ENCODE results near the gene EFNA5. TPM values are rescaled to one million over a fixed set of nuclear protein-coding genes. Genes with fewer than 3 reads are reported as not detected.
A peak's percentile ranks its signal among the peaks of the same experiment; 100 is the strongest.

EFNA5 gene
- polyA plus RNA-seq, 3 donors, result 24.7 to 26.4 (median 24.7) TPM

DNA sequence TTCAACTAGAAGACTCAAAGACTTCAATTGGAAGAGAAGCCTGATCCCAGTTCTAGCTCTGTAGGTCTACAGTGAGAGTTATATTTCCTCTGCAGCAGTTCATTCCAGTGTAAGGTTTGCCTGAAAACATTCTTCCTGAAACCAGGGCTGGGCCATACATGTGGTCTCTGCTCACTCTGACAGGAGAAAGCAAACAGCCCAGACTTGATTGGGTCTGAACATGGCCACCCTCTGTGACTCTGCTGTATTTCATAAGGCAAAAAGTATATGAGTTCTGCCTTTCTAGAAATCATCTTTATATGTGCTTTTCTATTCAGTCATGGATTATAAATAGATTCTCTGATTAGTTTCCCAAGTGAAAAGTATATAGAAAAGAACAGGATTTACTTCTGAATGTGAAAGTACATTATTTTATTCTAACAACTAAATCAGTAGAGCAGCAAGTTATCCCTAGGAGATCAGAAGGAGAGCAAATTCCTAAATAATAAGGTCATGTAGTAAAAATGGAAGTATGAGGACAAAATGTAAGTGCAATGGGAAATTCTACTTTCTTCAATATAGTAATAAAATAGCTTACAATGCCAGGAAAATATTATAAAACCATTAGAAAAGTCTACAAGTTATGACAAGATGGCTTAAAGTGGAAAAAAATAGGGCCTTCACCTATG, 144.3 kb downstream of the EFNA5 start:
- no peak for DNase-seq

DNA sequence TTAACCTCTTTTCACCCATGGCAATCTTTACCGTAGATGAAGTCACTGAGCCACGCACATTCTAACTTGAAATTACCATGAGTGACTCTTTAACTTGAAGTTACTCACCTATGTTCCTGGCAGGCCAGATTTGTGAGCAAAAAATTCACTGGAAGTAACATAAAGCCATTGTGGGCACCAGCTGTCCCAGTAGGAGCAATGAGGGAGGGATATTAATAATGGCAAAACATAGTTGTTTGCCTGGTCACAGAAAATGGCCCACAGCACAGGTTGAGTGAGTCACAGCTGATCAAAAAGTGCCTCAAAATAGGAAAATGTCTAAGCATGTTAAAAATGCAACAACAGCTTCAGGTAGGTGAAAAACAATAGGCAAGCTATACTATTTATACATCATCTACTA, 146.6 kb downstream of the EFNA5 start:
- DNase-seq, result no peak

DNA sequence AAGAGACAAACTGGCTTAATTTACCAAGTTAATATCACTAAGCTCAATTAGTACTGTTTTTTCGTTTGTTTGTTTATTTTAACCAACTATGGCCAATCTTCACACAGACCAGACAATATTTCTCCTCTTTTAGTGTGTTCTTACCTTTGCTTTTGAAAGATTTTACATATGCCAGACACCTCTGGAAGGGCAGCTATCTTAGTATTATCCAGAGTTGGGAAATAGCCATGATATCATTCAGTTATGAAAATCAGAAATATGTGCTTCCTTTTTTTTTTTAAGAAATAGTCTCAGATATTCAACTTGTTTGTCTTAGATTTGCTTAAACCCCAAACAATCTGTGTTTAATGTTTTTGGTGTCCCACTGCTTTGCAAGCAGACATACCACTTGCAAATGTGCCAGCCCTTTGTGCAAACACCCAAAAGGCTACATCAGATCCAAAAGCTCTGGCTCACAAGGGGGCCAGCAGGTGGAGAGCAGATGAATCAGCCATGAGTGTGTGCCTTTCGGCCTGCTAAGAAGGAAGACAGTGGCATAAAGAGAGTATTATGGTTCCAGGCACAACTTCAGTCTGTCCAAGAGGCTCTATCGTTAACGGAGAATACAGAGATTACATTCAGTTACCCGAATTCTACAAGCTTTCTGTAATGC, 147.6 kb downstream of the EFNA5 start:
- DNase-seq, result no peak

DNA sequence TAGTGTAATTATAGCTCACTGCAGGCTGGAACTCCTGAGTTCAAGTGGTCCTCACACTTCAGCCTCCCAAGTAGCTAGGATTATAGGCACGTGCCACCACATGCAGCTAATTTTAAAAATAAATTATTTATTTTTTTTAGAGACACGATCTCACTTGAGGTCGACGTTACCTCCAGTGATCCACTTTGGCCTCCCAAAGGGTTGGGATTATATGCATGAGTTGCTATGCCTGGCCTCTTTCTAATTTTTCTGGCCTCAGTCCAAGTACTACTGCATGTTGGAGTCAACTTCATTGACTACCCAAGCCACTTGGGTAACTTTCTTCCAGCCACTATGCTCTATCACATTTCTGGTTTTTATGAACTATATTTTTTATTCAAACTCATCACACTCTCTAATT, 148.3 kb downstream of the EFNA5 start:
- no peak for DNase-seq

DNA sequence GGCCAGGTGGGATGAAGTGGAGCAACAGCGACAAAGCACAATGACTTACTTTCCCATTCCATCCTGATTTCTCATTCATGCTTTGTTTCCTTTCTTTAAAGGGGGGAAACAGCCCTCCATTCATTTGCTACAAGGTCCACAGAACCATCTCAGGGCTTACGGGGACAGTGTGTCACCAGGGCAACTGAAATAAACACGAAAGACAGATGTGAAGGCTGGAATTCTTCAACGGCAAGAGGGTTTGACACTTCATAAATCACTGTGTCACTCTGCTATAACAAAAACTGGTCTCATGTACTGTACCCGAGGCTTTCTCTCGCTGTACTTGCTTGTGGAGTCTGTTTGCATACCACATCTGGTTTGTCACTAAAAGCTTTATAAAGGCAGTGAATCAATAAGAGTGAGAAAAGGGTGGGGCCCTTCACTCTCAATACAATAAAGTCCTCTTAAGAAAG, 150.8 kb downstream of the EFNA5 start:
- DNase-seq, result peak; percentile 77

DNA sequence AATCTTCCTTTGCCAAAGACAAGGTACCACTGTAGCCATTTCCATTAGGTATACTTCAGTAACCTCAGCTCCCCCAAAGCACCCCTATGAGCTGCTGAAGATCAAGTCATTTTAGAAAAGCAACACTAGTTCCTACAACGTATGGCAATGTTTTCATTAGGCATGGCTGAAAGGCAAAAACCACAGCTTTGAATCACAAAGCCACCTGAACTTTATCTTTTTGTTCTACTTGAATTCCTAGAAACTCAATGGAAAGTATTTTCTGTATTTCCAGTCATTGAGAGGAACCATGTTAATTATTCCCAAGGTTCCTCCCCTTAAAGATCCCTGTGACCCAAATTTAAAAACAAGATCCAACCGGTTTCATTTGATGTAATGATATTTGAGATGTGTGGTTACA, 152.1 kb downstream of the EFNA5 start:
- DNase-seq, result no peak

DNA sequence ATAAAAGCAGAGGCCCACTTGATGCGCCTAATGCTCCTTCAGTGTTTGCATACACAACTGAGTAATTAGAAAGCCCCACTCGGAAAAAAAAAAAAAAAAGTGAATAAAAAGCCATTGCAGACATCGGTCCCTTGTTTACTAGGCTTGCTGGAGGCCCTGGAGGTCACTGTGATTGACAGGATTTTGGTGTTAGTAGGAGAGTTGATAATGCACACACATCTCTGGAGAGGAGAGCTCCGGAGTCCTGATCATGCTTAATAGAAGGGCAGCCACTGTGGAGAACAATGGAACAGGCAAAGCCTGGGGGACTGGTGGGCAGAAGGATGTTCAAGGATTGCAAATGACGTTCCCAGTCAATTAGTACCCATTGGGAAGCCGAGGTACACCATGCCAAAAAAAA, 152.5 kb downstream of the EFNA5 start:
- DNase-seq, result no peak

DNA sequence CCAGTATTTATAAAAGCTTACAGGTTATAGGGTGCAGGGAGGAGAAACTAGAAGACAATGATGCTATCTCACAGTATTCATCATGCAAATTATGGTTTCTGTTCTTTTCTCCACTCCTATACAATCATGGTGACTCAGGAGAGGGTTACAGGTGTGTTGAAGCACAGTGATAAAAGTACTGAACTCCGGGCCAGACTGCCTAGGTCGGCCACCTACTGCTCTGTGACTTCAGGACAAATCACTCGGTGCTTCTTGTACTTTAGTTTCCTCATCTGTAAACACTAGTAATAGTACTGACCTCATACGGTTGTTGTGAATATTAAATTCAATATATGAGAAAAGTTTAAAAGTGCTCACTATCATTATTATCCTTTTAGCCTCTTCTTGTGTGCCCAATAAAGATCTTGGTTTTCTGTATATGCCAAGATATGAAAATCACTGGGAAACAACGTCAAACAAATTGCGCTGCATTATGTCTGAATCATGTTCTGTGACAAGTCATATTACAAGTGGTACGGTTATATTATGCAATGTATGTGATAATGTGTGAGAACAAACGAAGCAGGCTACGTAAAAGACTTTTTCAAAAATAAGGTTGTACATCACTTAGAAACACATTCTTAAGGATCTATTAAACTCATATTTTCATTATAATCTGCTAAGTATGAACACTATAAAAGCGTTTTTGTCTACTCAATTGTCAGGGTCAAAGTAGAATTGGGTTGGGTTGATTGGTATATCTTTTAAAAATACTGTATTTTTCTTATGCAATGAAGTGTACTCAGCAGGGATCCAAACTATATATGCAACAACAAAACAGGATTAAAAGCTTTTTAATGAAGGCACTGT, 153.3 kb downstream of the EFNA5 start:
- no peak for DNase-seq

DNA sequence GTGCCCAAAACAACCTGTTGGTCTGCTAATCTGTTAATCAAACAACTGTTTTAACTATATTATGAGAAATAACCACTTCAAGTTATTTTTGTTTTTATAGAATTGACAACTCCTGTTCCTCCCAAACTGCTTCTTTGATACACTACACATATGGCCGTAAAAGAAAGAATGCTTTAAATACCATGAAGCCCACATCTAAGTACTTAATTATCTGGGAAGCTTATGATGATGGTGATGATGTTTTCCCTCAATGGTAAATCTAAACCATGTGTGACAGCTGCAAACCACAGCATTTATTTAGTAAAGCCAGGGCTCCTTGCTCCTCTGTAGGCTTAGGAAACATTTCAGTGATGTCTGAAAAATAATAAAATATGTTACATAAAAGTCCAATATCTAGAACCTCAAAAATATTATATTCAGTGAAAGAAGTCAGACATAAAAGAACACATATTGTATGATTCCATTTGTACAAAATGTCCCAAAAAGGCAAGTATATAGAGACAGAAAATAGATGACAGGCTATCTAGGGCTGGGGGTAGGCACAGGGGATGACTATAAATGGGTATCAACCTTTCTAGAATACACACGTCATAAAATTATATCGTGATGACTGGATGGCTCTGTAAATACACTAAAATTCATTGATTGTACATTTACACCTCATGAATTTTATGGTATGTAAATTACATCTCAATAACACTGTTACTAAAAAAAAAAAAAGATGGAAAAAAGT, 154.1 kb downstream of the EFNA5 start:
- DNase-seq, result no peak

DNA sequence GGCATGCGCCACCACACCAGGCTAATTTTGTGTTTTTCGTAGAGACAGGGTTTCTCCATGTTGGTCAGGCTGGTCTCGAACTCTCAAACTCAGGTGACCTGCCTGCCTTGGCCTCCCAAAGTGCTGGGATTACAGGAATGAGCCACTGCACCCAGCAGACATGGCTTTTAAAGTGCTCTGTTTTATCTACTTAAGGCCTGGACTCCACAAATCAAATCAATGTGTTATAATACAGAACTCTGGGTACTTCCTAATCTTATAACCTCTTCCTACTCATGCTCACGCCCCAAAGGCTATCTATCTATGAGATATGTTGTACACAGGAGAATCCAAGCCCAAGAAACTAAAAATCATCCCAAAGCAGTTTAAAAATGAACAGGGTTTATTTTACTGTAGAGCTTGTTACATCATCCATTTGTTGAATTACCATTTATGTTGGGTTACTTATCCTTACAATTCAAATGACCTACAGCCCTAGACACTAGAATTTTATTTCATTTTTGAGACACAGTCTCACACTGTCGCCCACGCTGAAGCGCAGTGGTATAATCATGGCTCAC, 155.1 kb downstream of the EFNA5 start:
- no peak for DNase-seq

DNA sequence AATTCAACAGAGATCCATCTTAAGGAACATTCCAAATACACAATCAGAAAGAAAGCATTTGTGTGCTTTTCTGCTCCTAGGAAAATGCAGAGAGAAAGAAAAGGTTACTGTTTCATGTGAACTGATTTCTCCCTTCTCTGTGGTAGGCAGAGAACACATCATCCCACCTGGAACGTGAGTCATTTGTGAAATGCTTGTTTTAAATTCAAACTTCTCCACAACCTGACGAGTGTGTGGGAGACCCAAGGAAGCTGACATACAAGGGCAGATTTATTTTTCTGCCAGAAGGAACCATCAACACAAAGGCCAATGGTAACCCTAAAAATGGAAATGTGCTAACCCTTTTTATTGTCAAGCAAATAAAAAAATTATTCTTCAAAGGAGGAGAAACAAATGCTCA, 156.4 kb downstream of the EFNA5 start:
- no peak for DNase-seq

DNA sequence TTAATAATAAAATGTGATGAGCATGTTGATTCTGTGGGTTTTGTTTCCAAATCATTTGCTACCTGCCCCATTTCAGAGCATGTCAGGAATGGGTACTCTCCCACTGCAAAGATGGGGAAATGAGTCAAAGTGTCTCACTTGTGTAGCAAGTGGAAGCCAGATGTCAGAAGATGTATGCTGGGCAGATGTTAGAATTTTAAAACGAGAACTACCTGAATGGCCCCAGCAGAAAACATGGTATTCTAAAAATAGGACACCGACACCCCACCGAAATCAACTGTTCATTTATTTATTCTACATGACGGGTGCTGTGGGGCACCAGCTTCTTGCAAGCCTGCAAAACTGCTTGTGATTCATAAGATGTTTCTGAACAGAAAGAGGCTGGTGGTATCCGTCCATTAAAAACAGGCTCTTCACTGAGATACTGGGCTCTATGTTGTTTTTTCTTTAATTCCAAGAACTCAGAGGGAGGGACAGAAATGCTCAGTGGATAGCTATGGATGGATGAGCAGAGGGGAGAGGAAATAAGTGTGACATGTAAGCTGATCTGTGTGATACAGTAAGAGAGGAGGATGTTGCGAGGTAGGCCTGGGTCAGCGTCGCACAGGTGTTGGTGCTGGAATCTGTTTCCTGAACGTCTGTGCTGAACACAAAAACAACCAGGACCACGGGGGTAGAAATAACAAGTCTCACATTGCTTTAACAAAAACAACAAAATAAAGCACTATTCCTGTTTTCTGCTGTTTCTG, 157.2 kb downstream of the EFNA5 start:
- DNase-seq, result no peak

DNA sequence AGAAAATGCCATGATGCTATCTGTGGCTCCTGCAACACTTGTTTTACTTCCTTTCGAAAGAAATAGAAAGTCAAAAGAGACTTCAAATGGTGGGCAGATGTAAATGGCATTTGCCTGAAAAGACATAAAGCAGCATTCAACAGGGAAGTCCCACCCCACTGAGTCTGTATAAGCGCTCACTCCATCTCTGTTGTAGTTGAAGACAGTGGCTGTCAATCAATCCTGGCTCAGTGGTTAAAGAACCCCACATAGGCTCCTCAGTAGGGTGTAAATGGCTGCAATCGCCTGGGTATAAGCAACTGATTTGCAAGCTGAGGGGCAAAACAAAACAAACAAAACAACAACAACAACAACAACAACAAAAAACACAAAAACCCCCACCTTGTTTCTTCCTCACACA, 158.7 kb downstream of the EFNA5 start:
- DNase-seq, result no peak

DNA sequence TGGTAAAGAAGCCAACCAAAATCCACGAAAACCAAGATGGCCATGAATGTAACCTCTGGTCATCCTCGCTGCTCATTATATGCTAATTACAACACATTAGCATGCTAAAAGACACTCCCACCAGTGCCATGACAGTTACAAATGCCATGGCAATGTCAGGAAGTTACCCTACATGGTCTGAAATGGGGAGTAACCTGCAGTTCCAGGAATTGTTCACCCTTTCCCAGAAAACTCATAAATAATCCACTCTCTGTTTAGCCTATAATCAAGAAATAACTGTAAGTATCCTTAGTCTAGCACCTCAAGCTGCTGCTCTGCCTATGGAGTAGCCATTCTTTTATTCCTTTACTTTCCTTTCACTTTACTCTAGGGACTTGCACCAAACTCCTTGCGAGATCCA, 160.6 kb downstream of the EFNA5 start:
- DNase-seq, result no peak

DNA sequence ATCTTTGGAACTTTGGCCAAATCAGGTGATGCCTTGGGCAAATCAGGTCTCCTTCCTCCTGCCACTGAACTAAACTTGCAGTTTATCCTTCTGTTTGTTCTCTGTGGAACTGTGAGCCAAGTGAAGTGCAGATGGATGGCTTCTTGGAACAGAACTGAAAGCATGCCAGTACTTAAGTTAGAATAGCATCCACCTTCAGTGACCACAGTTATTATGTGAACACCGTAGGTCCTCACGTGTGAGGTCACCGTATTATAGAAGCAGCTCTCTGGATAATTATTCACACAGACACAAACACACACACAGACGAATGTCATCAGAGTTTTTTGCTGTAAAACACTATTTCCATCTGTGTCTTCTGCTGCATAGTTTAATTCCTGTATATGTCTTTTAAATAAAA, 162.6 kb downstream of the EFNA5 start:
- no peak for DNase-seq

DNA sequence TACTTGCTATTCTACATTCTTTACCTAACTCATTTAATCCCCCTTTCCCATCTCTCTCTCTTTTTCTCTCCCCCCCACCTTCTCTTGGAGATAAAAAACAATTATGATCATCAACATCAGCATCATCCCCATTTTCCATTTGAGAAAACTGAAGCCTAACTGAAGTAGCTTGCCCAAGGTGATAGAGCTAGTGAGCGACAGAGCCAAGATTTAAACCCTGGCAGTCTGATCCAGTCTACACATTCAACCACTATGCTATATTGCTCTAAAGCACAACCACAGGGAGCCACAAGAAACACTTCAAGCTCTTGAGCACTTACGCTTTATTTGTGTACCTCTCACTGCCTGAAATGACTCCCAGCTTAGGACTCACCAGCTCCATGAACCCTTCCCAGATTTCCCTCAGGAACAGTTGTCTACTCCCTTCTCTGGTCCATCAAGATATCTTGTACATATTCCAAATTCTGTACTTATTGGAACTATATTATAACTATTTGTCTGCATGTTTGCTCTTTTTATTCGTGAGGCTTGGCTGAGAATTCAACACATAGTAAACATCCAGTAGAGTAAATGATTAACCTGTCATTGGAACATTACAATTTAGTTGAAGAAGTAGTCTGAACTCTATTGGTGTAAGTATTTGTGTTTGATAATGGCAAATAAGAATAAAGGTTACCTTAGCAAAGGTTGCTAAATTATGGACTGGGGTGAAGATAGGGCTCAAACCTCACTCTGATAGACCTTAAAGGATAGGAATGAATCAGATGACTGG, 164.8 kb downstream of the EFNA5 start:
- no peak for DNase-seq

DNA sequence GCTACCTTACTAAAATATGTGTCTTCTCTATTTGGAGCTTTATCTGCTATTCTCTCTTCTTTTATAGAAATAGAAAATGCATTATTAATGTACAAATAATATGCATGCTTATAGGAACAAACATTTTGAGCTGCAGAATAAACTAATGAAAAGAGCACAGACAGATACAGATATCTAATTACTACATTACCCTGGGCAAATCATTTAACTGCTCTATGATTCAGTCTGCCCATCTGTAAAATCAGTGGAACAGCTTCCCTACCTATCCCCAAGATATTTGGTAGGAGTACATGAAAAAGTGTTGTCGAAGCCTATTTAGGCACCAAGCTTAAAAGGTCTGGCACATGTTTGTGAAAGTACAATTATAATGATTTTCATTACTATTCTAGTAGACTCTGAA, 166.3 kb downstream of the EFNA5 start:
- DNase-seq, result no peak

DNA sequence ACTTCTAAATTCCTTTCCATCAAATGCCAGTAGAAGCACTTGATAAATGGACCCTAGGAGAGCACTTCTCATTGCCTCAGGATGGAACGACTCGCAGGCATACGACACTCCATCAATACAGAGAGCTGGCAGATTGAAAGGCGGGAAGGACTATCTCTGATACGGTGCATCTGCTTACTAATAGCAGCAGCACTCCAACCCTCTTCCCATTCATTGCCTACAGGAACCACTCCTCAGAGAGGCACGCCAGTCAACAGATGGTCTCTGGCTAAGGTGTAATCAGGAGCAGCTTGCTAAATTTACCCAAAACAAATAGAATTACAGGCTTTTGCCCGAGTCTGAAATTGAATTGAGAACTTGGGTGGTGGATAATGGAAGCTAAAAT, 168.1 kb downstream of the EFNA5 start:
- no peak for DNase-seq

DNA sequence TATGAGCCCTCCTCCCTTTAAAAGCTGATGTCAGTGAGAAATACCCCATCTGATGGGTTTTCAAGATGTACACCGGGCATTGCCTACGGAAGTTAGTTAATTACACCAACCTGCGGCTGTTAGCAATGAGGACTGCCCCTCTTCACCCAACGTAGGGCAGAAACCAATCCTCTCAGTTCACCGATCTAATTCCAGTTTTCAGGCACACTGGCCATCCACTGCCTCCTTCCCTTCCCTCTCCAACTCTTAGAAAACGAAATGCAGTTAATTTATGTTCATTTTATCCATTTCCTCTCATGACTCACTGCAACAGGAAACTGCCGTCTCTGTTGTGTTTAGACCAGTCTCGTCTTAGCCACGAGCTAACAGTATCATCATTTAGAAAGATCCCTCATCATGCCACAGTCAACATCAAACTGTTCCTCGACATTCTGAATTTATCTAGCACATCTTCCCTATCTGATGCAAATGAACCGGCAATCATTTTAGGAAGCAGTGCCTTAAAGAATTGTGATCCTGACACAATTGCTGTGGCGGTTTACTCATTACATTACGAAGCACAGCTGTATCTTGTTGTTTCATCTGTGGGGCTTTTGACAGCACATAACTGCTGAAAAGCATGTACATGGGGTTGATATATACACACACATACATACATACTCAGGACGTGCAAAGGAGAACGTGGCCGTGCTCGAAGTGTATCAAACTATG, 168.6 kb downstream of the EFNA5 start:
- DNase-seq, result no peak

DNA sequence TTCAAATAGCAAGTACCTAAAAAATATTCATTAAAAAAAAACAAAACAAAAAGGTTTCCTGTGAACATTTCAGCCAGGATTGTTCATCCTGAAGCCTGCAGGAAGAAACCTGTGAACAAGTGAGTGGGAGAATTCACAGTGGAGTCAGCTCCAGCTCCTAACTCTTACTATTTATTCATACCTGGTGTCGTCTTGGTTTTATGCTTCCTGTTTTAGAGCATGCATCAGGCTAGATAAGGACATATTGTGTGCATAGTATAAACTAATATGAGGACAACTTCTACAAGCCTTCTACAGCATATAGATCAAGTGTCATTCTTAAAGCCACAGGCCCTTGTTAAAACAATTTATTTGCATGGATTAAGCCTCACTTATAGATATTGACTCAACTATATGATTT, 169.9 kb downstream of the EFNA5 start:
- no peak for DNase-seq

Data from renal pelvis (tissue), 4 donors.